ENCODE results near the gene CUTC.

GRCh38 chr10:99758211-99758891, 26.3 kb downstream of the CUTC start:
- TF ChIP-seq CTCF (IDR thresholded peaks at IDR 0.05) (no peak), POLR2A (IDR thresholded peaks at IDR 0.05) (no peak)

All from lower leg skin (tissue), 3 donors.